Activated gamma-delta T cell treated with Interleukin-2 at 50 U/mL for 16 hours (primary cell): ENCODE data around the gene NPR3.
"Not testable (repeated sequence)": the region's sequence is repeated elsewhere in the genome, so short reads cannot be mapped to it uniquely, and the experiment has no call there.

Experiments
- DNase-seq: peaks from one replicate; pipeline ENCODE4 v3.0.0-alpha.2; 2020

Gene NPR3

DNA sequence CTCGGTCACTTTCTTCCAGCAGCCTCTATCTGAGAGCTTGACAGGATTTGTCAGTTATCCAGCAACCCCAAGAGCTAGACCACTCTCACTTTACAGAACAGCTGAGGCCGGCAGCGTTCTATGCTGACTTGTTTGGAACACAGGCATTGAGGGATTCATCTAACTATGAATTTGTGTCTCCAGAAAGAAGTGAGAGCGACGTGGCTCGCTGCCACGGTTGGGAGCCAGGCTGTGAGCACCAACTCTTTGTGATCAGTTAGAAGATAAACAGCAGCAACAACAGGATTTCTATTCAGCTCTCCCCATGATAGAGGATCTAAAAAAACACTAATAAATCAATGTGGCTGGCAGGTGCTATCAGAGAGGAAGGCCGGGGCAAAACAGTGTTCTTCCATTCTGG, 58.6 kb downstream of the NPR3 start:
- no peak for DNase-seq

DNA sequence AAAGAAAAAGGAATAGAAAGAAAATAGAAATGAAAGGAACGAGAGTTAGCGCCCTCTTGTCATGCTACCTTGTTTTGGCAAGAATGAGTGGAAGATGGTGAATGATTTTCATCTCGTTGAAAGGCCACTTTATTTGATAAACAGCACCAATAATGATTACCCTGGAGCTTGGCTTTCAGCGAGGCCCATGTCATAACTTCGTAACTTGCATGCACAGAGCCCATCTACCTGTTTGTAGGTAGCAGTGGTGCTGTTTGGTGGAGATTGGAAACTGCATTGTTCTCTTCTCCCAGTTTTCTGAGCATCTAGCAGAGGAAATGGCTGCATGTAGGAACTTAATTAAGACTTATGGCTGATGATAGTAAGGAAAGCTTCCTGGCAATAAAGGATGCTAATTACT, 59.3 kb downstream of the NPR3 start:
- no peak for DNase-seq

DNA sequence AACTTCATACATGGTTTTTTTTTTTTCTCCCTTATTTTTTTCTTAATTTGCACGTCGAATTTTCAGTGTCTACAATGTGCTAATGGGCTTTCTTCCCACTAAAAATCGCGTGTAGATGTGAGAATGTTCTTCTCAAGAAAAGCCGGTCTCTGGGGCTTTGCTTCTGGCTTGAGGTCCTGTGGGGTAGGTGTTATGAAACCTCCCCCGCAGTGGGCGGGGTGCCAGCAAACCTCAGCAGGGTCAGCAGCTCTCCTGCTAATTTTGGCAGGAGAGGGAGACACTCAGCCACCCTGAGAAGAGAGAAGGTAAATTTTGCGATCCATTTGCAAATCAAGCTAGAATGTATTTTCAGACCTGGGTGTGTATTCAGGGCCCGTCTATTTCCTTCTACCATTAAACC, 59.9 kb downstream of the NPR3 start:
- DNase-seq, result no peak

DNA sequence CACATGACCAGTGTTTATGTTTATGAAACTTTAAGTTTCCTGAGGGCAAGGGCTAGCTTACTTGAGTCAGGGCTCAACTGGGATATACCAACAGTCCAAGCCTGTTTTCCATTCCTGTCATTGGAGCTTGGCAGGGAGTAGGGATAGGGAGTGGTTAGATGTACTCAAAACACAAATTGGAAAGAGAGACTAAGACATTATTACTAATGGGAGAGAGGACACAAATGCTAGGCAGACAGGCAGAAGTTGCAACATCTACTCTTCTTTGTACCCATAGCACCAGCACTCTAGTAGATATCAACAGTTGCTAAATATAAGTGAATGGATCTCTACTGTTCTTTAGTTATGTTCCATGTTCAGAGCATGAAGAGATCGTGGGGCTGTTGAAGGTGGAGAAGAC, 62.8 kb downstream of the NPR3 start:
- DNase-seq, result no peak

DNA sequence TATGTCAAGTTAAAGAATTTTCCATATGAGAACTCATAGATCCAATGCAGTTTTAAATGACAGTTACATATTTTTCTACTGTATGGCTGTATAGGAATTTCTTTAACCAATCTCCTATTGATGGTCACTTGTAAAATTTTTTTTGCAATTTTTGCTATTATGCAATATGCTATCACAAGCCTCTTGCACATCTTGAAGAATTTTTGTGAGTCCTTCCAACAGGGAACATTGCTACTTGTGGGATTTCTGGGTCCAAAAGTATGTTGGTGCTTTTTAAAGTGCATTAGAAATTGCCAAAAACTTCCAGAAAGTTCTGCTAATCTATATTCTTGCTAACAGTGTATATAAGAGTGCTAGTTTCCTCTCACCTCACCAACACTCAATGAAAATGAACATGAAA, 65.1 kb downstream of the NPR3 start:
- DNase-seq, result no peak

DNA sequence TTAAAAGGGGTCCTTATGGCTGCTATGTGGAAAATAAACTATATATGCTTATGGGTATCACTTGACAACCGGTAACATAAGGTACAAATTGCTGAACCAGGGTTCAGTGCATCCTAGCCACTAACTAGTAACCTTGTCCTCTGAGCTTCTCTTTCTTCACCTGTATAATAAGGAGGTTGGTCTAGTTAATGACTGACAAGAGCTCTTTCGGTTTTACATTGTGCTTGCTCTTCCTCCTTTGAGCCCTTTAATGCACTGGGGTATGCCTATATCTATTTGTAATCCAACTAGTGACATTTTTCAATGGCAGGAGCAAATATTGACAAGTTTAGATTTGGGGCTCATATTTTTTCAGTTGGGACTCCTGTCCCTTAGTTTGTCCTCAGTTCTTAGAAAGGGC, 66.1 kb downstream of the NPR3 start:
- no peak for DNase-seq

DNA sequence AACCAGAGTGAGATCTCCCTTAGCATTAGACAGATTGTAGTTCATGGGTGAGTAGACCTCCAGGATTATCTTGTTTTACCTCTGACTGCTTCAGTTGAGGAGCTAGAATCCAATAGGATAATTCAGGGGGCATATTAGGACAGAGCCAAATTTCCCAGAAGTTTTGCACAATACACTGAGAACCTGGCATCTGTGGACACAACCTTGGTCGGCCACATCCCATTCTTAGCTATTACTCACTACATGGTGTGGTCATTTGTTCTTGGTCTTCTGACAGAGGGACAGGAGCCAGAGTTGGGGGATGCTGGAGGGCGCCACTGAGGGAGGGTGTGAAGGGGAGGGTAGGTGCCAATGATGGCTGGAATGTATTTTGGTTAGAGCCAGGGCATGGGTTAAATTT, 66.6 kb downstream of the NPR3 start:
- DNase-seq, result no peak

DNA sequence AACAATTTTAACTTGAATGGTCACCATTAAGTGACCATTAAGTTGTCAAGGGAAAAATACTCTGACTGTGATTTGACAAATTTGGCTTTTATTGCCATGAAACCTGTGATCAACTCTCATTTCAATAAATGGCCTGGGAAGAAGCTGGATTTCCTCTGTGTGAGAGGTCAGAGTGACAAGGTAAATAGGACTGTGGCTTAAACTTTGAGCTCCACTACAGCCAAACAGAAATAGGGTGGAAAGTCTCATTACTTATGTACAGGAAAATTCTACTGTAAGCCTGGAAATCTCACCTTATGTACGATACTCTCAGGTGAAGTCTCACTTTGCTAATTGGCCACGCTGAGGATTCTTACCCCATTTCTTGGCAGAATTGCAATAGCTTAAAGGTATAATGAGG, 67.3 kb downstream of the NPR3 start:
- no peak for DNase-seq

DNA sequence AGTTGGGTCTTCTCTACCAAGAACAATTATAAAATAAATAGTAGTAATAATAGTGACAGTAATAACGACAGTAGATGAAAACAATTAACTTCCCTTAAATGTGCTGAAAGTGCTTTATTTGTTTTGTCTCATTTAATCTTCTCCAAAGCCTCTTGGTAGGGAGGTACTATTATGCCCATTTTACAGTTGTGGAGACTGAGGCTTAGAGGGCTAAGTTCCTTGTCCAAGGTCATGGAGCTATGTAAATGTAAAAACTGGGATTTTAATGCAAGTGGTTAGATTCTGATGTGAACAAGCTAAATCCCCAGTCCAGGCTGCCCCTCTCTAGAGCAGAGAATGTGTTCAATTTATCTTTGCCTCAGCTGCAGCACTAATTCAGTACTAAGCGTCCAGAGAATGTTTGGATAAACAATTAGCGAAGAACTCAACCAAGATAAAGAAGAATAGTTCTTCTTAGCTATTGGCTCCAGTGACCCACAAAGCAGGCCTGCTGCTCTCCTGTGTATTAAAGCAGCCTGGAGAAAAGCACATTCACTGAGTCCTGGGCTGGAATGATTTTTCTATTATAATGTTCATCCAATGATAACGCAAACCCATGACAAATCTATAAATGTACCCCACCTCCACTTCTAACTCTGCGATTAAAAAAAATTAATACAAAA, 68.8 kb downstream of the NPR3 start:
- DNase-seq, result no peak

DNA sequence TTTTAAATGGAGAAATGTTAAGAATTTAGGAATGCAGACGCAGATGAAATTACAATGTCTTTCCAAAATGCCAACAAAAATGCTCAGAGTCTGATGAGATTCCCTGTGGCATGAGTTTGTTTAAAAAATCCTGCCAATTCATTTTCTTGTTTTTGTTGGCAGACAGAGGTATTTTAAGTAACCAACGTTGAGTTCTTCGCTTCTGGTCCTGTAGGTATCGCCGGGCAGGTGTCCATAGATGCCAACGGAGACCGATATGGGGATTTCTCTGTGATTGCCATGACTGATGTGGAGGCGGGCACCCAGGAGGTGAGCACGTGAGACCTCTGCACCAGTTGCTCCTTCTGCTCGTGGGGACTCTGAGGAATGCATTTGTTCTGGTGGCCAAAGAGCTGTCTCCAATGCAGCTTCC, 69.4 kb downstream of the NPR3 start:
- no peak for DNase-seq

DNA sequence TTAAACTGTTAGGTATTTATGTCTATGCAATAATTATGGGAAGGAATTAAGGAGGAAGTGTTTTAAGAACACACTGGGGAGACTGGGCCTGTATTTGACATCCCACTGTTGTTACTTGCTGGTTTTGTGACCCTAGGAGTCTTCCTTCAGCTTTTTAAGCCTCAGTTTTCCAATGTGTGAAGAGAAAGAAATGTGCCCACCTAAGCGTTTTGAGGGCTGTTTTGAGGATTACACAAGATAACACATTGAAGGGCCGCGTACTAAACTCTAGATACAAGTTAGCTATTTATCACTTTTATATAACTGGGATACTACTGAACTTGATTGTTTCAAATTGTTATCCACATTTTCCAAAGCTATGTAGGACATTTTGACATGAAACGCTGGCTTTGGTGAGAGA, 72.5 kb downstream of the NPR3 start:
- no peak for DNase-seq

DNA sequence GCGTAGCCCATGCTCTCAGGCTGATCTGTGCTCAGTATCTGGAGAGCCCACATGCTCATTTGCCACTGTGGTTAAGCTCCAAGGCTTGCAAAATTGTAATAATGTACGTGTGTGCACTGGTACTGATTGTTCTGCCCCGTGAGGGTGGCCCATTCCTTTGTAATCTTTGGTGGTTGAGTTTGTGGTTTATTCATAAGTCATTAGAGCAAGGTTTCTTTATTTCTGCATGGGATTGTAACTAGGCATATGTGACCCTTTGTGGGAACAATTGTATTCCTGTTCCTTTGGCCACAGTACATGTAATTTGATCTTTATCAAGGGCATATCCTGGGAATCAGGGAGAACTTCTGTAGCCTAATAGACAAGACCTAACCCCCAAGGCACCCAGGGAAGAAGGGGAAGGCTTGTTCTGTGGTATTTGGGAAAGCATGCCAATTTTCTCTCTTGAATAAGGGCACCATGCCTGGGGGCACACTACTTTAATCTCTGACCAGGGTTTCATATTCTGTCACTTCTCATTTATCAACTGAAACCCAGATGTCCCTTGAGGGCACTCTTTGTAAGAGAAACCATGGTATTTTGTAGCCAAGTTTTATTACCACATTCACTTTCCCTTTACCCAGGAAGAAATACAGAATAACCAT, 74.6 kb downstream of the NPR3 start:
- no peak for DNase-seq

DNA sequence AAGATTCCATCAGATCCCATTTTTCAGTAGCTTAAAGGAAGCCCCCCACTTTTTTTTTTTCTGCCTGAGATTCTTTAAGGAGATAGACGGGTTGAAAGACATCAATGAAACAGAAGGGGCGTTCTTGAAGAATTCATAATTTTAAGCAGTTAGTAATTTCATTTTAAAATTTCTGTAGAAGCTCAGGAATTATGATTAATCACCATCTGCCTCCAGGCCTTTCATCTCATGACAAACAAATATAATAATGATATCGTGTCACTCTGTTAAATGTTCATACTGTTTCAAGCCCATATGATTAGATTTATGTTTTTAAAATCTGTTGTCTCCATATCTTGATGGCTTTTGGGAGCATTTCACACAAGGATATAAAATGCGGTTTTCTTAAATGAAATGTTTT, 75.2 kb downstream of the NPR3 start:
- DNase-seq, result no peak

DNA sequence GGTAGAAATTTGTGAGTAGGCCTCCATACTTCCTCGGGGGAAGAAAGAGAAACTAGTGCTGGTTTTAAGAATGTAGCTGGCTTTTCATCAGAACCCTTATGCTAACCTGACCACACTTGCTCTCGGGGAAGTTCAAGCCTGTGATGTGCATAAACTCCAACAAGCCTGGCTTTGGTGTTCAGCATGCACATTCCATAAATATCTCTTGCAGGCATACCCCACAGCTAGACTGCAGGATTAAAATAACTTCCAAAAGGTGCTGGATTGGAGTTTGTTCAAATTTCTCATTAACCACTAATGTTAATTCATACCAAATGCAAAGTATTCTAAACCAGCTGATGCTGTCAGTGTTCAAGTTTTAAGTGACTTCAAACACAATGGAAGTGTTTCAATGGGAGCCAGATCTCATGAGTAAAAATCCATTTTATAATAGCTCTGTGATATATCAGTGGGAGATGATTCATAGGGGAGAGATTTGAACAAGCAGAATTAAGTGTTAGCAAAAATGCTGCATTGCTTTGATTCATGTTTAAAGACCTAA, 79.4 kb downstream of the NPR3 start:
- no peak for DNase-seq

DNA sequence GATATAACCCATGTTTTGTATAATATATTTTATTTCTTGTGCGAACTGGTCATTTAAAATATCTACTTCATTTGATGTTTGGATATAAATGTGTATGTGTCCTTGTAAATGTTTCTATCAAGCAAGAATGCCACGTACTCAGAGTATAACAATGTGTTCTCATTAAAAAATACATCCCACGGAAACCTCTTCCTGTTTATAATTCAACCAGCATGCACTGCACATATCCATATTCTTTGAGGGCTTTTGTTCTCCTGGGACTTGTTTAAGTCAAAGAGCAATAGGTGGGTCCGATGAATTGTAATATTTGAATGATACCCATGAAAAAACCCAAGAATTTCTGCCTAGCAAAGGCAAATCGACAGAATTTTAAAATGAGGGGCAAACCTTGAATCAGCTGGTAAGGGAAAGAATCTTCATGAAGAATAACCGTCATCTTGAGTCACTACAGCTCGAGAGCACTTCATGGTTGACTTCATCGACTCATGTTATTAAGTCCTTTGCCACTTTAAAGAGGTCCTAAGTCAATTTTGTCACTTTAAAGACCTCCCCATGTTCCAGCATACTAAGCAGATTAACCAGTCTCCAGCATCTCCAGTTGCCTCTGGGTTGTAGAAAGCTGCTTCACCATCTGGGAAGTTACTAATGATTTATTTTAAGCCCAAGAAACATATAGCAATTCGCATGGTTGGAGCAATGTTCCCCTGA, 80.6 kb downstream of the NPR3 start:
- DNase-seq, result no peak

DNA sequence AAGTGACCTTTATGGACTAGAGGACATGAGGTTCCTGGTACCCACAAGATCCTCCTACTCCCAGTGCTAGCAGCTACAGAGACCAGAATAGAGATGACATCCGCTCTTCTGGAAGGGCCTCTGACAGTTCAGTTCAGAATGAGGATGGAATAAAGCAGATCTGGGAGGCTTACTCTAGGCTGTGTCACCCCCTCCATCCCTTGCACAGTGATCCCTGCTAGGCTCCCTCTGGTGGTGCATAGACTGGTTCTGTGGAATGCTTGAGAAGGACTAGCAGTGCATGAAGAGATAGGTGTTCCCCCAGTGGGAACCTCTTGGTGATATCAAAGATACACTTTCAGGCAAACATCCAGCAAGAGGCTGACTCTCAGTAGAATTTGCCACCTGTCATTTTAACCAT, 83.0 kb downstream of the NPR3 start:
- DNase-seq, result no peak

DNA sequence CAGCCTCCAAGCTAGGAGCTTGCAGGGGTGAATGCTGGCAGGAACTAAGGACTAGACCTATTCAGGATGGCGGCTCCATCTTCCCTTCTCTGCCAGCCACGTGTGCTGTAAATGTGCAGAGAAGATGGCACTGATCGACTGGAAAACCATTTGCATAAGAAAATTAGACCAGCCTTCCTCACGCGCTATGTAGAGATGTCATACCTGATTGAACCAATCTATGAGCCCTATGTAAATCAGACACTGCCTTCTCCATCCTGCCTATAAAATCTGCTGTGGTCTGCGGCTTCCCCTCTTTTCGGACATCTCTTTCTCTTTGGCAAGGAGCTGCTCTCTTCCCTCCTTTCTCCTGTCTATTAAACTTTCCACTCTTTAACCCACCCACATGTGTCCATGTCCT, 91.6 kb downstream of the NPR3 start:
- no peak for DNase-seq

DNA sequence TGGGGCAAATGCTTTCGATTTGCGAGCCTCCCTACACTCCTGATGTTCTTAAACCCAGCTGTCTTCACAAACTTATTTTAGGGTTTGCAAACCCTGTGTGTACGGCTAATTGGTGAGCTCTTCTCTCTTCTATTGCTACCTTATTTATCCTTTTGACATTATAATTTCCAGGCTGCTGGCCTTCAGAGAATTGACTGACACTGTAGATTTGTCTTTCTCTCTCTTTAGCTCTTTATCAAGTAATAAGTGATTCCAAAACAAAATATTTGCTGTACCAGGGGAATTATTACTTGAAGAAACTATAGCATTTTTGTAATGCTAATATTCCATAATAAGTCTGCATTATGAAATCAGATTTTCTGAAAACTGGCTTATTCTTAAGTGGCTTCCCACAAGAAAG, 92.5 kb downstream of the NPR3 start:
- DNase-seq, result no peak

DNA sequence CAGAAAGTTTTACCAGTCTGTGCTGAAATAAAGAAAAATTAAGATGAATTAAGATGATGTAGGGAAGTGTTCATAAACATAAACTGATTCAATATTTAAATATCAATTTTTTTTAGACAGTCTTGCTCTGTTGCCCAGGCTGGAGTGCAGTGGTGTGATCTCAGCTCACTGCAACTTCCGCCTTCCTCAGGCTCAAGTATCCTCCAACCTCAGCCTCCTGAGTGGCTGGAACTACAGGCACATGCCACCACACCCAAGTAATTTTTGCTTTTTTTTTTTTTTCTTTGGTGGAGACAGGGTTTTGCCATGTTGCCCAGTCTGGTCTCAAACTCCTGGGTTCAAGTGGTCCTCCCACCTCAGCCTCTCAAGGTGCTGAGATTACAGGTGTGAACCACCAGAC, 94.3 kb downstream of the NPR3 start:
- not testable (repeated sequence) for DNase-seq

DNA sequence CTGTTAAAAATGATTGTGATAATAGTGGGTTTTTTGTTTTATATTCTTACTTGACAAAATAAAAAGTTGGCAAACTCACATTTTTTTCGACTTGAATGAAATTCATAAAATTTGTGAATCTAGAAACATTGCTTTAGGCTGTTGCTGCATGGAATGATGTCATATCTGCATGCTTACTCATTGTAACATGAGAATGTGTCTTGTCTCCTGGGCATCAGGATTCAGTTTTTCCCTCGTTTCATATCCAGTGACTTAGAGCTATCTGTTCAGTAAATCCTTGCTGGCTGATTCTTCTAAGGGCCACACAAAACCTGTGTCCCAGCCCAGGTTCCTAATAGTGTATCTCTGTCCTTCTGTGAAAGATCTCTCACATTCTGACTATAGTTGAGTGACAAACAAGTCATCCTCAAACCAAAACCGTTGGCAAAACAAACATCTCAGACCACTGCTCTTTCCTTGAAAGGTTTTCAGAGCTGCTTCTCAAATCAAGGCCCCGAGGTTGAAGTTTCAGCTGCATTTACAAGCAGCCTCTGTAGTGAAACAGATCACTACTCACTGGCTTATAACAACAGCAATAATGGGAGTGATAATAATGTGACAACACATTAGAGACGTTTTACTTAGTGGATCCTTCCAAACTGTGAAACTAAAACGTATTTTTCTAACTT, 95.0 kb downstream of the NPR3 start:
- no peak for DNase-seq

DNA sequence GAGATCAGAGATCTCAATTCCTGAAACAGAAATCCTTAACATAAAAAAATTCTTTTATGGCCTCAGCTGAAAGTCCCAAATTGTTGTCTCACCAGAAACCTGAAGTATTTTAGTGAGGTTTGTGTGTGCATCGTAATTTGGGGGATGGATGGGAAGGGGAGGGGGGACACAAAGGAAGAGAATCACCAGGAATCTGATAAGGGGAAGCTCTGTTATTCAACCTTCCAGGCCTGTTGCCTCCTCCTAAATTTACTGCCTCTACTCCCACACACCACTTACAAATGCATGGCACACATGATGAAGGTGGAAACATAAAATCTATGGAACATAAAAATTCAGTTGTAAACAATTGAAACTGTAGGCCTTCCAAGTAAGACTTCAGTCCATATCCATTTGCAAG, 97.7 kb downstream of the NPR3 start:
- DNase-seq, result no peak

DNA sequence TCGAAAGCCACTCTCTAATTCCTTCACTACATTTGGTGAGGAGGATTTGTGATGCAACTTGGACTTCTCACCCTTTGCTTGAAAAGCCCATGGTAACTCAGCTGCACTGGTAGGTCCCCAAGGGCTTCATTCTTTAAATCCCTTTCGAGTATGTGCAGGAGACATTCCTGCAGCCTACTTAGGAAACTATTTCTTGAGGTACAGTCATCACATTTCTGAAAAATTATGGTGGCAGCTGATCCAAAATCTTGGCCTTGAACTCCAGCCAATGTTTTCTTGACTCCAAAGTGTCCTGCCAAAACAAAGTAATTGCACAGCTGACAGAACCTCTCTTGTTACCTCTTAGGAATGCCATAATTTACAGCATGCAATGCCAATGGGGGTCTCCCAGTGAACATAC, 99.7 kb downstream of the NPR3 start:
- DNase-seq, result no peak

DNA sequence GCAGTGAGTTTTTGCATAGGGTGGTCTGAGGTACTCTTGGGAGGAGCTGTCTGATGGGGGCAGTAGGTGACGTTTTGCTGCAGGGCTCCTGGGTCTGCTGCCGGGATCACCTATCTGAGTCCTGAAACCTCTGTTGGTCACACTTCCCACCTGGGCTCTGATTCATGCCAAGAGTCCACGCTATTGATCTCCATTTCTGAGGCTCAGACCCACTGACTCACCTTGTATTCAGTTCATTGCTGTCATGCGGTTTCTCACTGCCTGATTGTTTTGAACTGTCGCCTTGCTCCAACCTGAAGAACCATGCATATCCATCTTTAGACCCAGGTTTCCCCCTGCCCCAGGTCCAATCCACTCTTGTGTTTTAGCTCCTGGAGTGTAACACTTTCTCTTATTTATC, 101.3 kb downstream of the NPR3 start:
- no peak for DNase-seq

DNA sequence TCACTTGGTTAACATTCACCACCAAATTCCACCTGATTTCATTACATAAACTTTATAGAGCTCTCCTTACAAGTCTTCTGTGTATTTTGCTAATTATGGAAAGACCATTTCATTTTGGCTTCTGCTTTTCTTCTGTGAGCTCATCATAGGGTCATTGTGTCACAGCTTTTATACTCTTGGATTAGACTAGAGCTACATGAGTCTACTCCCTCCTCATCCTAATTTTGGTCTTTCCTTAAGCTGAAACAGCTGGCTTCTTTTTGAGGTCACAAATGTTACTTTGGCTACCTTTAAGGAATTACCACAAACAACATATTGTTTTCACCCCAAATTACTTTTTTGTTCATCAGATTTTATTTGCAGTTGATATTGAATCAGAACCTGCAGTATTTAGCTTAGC, 103.0 kb downstream of the NPR3 start:
- DNase-seq, result no peak
